ENCODE results near the gene SCNN1A. TPM values are rescaled to one million over a fixed set of nuclear protein-coding genes. Genes with fewer than 3 reads are reported as not detected.

The SCNN1A gene
- total RNA-seq, 1 experiment from 2014 or later, result 549 TPM

- H3K27ac ChIP-seq, result peak within 1 kb of the TSS; percentile 69
- CTCF ChIA-PET, result interaction anchor here (0.5 to 1.0 kb wide), 6 partner anchors 9 to 1741 kb away, joined by 3 to 4 read pairs (median 3); no protein-coding TSS in a partner anchor
These were observed 8.5 kb upstream of the SCNN1A start, which contains the start of gene LTBR for GRCh38 chr12:6383572-6384498. Gene LTBR, plus strand, starts transcription at chr12:6384162. Its CDS starts 197 bp downstream, at chr12:6384359.

DNA sequence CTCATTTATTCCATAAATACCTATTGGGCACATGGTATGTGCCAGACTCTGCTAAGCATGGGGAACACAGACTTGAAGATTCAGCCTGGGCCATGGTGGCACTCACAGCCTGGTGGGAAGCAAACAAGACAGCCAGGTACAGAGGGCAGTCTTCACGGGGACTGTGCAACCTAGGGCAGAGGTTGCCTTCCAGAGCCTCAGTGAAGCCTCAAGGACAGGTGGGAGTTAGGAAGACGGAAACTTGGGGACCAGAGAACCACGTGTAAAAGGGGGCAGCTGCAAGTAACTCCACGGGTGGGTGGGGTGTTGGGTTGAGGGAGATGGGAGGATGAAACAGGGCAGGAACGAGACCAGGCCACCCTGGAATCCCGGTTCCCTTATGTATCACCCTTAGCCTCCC is 7.6 kb upstream of the SCNN1A start:
- Histone ChIP-seq H3K4me2 (peak overlapping the region; percentile 94), H3K4me3 (no peak overlapping the region), H4K20me1 (ENCODE audit: insufficient read depth) (peaks cover 3% of the 10 kb centered on the region; the same call in 1 of the 2 replicates), H3K27ac (no peak overlapping the region), H3K79me2 (ENCODE audit: low read depth) (peaks cover 45% of the 10 kb centered on the region), H3F3A (ENCODE audit: insufficient read depth, low read depth) (peaks cover 27% of the 10 kb centered on the region), H3K4me1 (replicated peaks; ENCODE audit: insufficient read depth) (peaks cover 36% of the 10 kb centered on the region), H3K9me2 (ENCODE audit: insufficient read depth) (no peaks in the 10 kb centered on the region), H3K36me3 (ENCODE audit: low read depth) (peaks cover 21% of the 10 kb centered on the region), H3K9me3 (ENCODE audit: insufficient read depth, low read depth) (no peaks in the 10 kb centered on the region), H3K27me3 (ENCODE audit: insufficient read depth, low read depth) (no peaks in the 10 kb centered on the region), H2AFZ (peak overlapping the region; percentile 79; the same call in 1 of the 2 replicates)
- TF ChIP-seq, protein P1, sequence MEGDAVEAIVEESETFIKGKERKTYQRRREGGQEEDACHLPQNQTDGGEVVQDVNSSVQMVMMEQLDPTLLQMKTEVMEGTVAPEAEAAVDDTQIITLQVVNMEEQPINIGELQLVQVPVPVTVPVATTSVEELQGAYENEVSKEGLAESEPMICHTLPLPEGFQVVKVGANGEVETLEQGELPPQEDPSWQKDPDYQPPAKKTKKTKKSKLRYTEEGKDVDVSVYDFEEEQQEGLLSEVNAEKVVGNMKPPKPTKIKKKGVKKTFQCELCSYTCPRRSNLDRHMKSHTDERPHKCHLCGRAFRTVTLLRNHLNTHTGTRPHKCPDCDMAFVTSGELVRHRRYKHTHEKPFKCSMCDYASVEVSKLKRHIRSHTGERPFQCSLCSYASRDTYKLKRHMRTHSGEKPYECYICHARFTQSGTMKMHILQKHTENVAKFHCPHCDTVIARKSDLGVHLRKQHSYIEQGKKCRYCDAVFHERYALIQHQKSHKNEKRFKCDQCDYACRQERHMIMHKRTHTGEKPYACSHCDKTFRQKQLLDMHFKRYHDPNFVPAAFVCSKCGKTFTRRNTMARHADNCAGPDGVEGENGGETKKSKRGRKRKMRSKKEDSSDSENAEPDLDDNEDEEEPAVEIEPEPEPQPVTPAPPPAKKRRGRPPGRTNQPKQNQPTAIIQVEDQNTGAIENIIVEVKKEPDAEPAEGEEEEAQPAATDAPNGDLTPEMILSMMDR (conservative IDR thresholded peaks at IDR 0.05), result no peak
- no peak for TF ChIP-seq EZH2 (IDR thresholded peaks at IDR 0.05; ENCODE audit: low read depth)
- no peak for DNase-seq
- intact Hi-C loops (cut with micrococcal nuclease; ENCODE audit: unreplicated experiment), result no loop called here
- BruUV-seq (replicated peaks), result TSS peak; percentile 73
- ChIA-PET CTCF (interaction anchor here (0.6 to 1.0 kb wide), 4 partner anchors 8 to 1740 kb away, joined by 3 to 5 read pairs (median 4); no protein-coding TSS in a partner anchor), POLR2A (ENCODE audit: unreplicated experiment) (interaction anchor here (0.6 to 1.8 kb wide), 5 partner anchors 12 to 262 kb away, joined by 4 to 33 read pairs (median 12); partner anchors contain the start of gene GAPDH)

More at GRCh38 chr12:6383572-6384498, 8.5 kb upstream of the SCNN1A start, which contains the start of gene LTBR:
- H3K4me3 ChIP-seq, result peak within 1 kb of the TSS; percentile 77
- H3K4me1 ChIP-seq (replicated peaks; ENCODE audit: insufficient read depth), result peaks cover 29% of the 10 kb centered on the region
- no TSS peak for BruUV-seq (replicated peaks)
- H3K79me2 ChIP-seq (ENCODE audit: low read depth), result peaks cover 52% of the 10 kb centered on the region
- peak; percentile 88 to 99 for DNase-seq
- no peaks in the 10 kb centered on the region for H3K9me3 ChIP-seq (ENCODE audit: insufficient read depth, low read depth)
- H3K9me2 ChIP-seq (ENCODE audit: insufficient read depth), result no peaks in the 10 kb centered on the region
- no peaks in the 10 kb centered on the region for H3K27me3 ChIP-seq (ENCODE audit: insufficient read depth, low read depth)
- H2AFZ ChIP-seq, result peak within 1 kb of the TSS; percentile 79
- H4K20me1 ChIP-seq (ENCODE audit: insufficient read depth), result peaks cover 3% of the 10 kb centered on the region; the same call in 1 of the 2 replicates
- peak within 1 kb of the TSS; percentile 94 for H3K4me2 ChIP-seq
- intact Hi-C loops (cut with micrococcal nuclease; ENCODE audit: unreplicated experiment), result loop anchor here (1.0 kb wide), 1 partner anchor 8 kb away; no protein-coding TSS in a partner anchor
- no peak for TF ChIP-seq EZH2 (IDR thresholded peaks at IDR 0.05; ENCODE audit: low read depth)
- TF ChIP-seq, protein P1 (conservative IDR thresholded peaks at IDR 0.05), result 0 out of 2 replicates have a peak, but pooled peaks have one; percentile 20
- POLR2A ChIA-PET (ENCODE audit: unreplicated experiment), result interaction anchor here (0.5 to 1.8 kb wide), 13 partner anchors 9 to 261 kb away, joined by 3 to 33 read pairs (median 5); partner anchors contain the start of genes GAPDH, MRPL51 and TNFRSF1A
- H3F3A ChIP-seq (ENCODE audit: insufficient read depth, low read depth), result peaks cover 27% of the 10 kb centered on the region
- peaks cover 29% of the 10 kb centered on the region for H3K36me3 ChIP-seq (ENCODE audit: low read depth)

DNA sequence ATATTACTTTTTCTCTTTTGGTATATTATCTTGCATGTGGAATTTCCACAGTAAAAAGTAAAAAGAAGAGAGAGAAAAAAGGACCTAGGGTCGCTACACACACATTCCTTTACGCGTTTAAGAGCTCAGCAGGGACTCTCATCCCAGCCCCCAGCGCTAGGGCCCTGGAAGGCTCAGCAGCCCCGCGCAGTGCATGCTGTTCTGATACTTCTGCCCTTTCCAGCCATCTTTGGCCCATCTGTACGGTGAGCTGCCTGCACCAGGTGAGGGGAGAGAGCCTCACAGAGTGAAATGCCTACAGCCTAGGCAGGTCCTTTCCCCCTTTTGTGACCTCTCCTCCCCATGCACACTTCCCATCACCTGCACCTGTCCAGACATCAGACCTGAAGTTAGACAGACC is 7.0 kb upstream of the SCNN1A start:
- BruUV-seq (replicated peaks), result no TSS peak
- DNase-seq, result no peak
- peaks cover 28% of the 10 kb centered on the region for H3F3A ChIP-seq (ENCODE audit: insufficient read depth, low read depth)
- no peaks in the 10 kb centered on the region for H3K9me3 ChIP-seq (ENCODE audit: insufficient read depth, low read depth)
- no peak overlapping the region for H3K4me2 ChIP-seq
- intact Hi-C loops (cut with micrococcal nuclease; ENCODE audit: unreplicated experiment), result no loop called here
- H3K27ac ChIP-seq, result no peak overlapping the region
- TF ChIP-seq, protein P1 (conservative IDR thresholded peaks at IDR 0.05), result no peak
- no peak for TF ChIP-seq EZH2 (IDR thresholded peaks at IDR 0.05; ENCODE audit: low read depth)
- H3K4me3 ChIP-seq, result no peak overlapping the region
- H2AFZ ChIP-seq, result no peak overlapping the region
- no peaks in the 10 kb centered on the region for H3K9me2 ChIP-seq (ENCODE audit: insufficient read depth)
- no peaks in the 10 kb centered on the region for H3K27me3 ChIP-seq (ENCODE audit: insufficient read depth, low read depth)
- peaks cover 40% of the 10 kb centered on the region for H3K79me2 ChIP-seq (ENCODE audit: low read depth)
- ChIA-PET CTCF (interaction anchor here (0.6 kb wide), 1 partner anchor 15 kb away, joined by 5 read pairs; no protein-coding TSS in a partner anchor), POLR2A (ENCODE audit: unreplicated experiment) (interaction anchor here (0.7 kb wide), 2 partner anchors 19 to 46 kb away, joined by 8 to 13 read pairs; no protein-coding TSS in a partner anchor)
- peaks cover 42% of the 10 kb centered on the region for H3K4me1 ChIP-seq (replicated peaks; ENCODE audit: insufficient read depth)
- peaks cover under 1% of the 10 kb centered on the region; the same call in 1 of the 2 replicates for H4K20me1 ChIP-seq (ENCODE audit: insufficient read depth)
- peaks cover 15% of the 10 kb centered on the region for H3K36me3 ChIP-seq (ENCODE audit: low read depth)

Measured in PC-9 (cell line).